HepG2 (cell line): ENCODE measurements around the gene SLCO4A1. TPM values are rescaled to one million over a fixed set of nuclear protein-coding genes. Genes with fewer than 3 reads are reported as not detected.

Experiments
- ARNTL ChIP-seq: sonication (generic); formaldehyde crosslinking; IDR thresholded peaks from 2 replicates; pipeline ENCODE4 v1.4.0; 2020; ENCODE audit warnings: mild to moderate bottlenecking, missing genetic modification reagents
- CENPX ChIP-seq: sonication (generic); formaldehyde crosslinking; IDR thresholded peaks from 2 replicates; pipeline ENCODE4 v1.9.0; 2021; ENCODE audit warnings: mild to moderate bottlenecking, missing genetic modification reagents, moderate library complexity
- HDAC1 ChIP-seq: sonication (generic); formaldehyde crosslinking; IDR thresholded peaks from 2 replicates; pipeline ENCODE4 v1.5.1; 2020; ENCODE audit warnings: mild to moderate bottlenecking, missing genetic modification reagents
- MATR3 ChIP-seq: sonication (generic); formaldehyde crosslinking; IDR thresholded peaks from 2 replicates; pipeline ENCODE4 v1.4.0; 2020; ENCODE audit warnings: missing genetic modification reagents
- MBD4 ChIP-seq: IDR thresholded peaks from 2 replicates; pipeline ENCODE4 v1.6.1; 2012; ENCODE audit warnings: low read length, inconsistent platforms, borderline replicate concordance
- MBNL3 ChIP-seq: fragments of 250-450 bp; sonication (Bioruptor Pico); conservative IDR thresholded peaks from 2 replicates; pipeline ENCODE4 v1.8.0; 2022; ENCODE audit warnings: mild to moderate bottlenecking, inconsistent platforms
- MED1 ChIP-seq: sonication (generic); formaldehyde crosslinking; IDR thresholded peaks from 2 replicates; pipeline ENCODE4 v1.4.0; 2020; ENCODE audit warnings: missing genetic modification reagents
- NR1H2 ChIP-seq: sonication (generic); formaldehyde crosslinking; IDR thresholded peaks from 2 replicates; pipeline ENCODE4 v1.8.1; 2022; ENCODE audit warnings: low read depth, missing genetic modification reagents, borderline replicate concordance
- POLR2AphosphoS5 ChIP-seq: IDR thresholded peaks from 2 replicates; pipeline ENCODE4 v1.6.1; 2012; ENCODE audit warnings: low read depth, low read length
- RARA ChIP-seq: IDR thresholded peaks from 2 replicates; pipeline ENCODE4 v1.6.1; 2016; ENCODE audit warnings: missing genetic modification reagents, missing compliant biosample characterization
- STAT5B ChIP-seq: sonication (generic); formaldehyde crosslinking; IDR thresholded peaks from 2 replicates; pipeline ENCODE4 v1.4.0; 2020; ENCODE audit warnings: missing genetic modification reagents
- SYNCRIP ChIP-seq: fragments of 200-400 bp; formaldehyde crosslinking; IDR thresholded peaks from 2 replicates; pipeline ENCODE4 v1.6.1; 2018; ENCODE audit warnings: mild to moderate bottlenecking, low read depth, low read length; ENCODE audit not compliant: insufficient read depth
- TBP ChIP-seq: sonication (generic); formaldehyde crosslinking; IDR thresholded peaks from 2 replicates; pipeline ENCODE4 v1.5.0; 2020; ENCODE audit warnings: missing genetic modification reagents
- TOE1 ChIP-seq: sonication (generic); formaldehyde crosslinking; IDR thresholded peaks from 2 replicates; pipeline ENCODE4 v1.4.0; 2020; ENCODE audit warnings: mild to moderate bottlenecking, missing genetic modification reagents
- ZBTB7A ChIP-seq: sonication (generic); formaldehyde crosslinking; IDR thresholded peaks from 2 replicates; pipeline ENCODE4 v1.8.0; 2022; ENCODE audit warnings: mild to moderate bottlenecking, missing genetic modification reagents
- ZKSCAN5 ChIP-seq: sonication (generic); formaldehyde crosslinking; IDR thresholded peaks from 2 replicates; pipeline ENCODE4 v1.5.1; 2020; ENCODE audit warnings: mild to moderate bottlenecking, missing genetic modification reagents
- ZNF292 ChIP-seq: sonication (generic); formaldehyde crosslinking; IDR thresholded peaks from 2 replicates; pipeline ENCODE4 v1.8.1; 2022; ENCODE audit warnings: mild to moderate bottlenecking, low read depth, missing genetic modification reagents, borderline replicate concordance
- ZNF331 ChIP-seq: sonication (generic); formaldehyde crosslinking; IDR thresholded peaks from 2 replicates; pipeline ENCODE4 v1.4.0; 2020; ENCODE audit warnings: missing genetic modification reagents
- polyA plus RNA-seq, 8 experiments: library from polyadenylated mRNA; depleted of rRNA in 3 of 8; stranded (reverse) in 7 of 8; unstranded in 1 of 8; fragments of >200 nt; fragmentation: Illumina TruSeq in 4 of 8; extraction: Trizol in 4 of 8; gene quantifications; 2 replicates each; pipeline versions ENCODE4 v1.2.1 to v1.2.3, GENCODE V29; 2011 to 2016; ENCODE audit warnings: low read depth in 4 of 8, missing spikeins in 1 of 8, mixed read lengths in 1 of 8; ENCODE audit not compliant: insufficient read depth in 1 of 8
- total RNA-seq, 5 experiments: library from RNA; depleted of rRNA; stranded (reverse); fragments of >200 nt; fragmentation: Illumina TruSeq; extraction: Trizol; gene quantifications; 2 replicates each; pipeline ENCODE4 v1.2.3, GENCODE V29; 2016; ENCODE audit warnings: low read depth in 1 of 5
- TF ChIP-seq, protein P1 (sequence below): IDR thresholded peaks from 2 replicates; pipeline ENCODE4 v1.6.1; 2012; ENCODE audit warnings: inconsistent platforms
- TF ChIP-seq, protein P2 (sequence below): sonication (generic); formaldehyde crosslinking; IDR thresholded peaks from 2 replicates; pipeline ENCODE4 v1.5.0; 2020; ENCODE audit warnings: missing genetic modification reagents, mild to moderate bottlenecking, borderline replicate concordance
- TF ChIP-seq, protein P3 (sequence below): sonication (generic); formaldehyde crosslinking; IDR thresholded peaks from 2 replicates; pipeline ENCODE4 v1.8.0; 2022; ENCODE audit warnings: missing genetic modification reagents, mild to moderate bottlenecking, inconsistent platforms, borderline replicate concordance
- TF ChIP-seq, protein P4 (sequence below): IDR thresholded peaks from 2 replicates; pipeline ENCODE4 v1.6.1; 2016; ENCODE audit warnings: low read depth, control low read depth
- TF ChIP-seq, protein P5 (sequence below): sonication (generic); formaldehyde crosslinking; IDR thresholded peaks from 2 replicates; pipeline ENCODE4 v1.5.0; 2020; ENCODE audit warnings: missing genetic modification reagents
- TF ChIP-seq, protein P6 (sequence below): fragments of 450-650 bp; IDR thresholded peaks from 2 replicates; pipeline ENCODE4 v1.6.1; 2016

SLCO4A1 gene
- total and polyA plus RNA-seq, 2 of the 13 experiments (the other 11 are each of a cell fraction or from before 2014, with no cell fraction given) = 55.5 to 112 TPM

DNA sequence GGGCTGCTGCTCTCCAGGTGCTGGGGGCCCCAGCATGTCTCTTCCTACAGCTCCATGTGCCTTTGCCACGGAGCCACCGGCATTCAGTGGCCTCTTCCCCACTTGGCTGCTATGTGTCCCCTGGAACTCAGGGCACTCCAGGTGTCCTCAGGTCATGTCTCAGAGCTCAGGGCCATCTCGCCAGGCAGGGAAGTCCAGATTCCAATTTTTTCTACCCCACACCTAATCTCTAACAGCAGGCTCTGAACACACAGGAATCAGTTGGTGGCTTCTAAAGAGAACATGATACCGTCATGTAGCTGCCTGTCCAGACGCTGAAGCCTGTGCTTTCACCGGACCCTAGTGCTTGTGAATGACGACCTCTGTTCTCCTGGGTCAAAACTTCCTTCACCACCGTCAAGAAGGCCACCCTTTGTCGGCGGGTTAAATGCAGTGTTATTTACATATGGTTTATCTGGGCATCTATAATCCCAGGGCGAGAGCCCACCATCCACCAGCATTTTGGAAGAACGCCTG, 4.2 kb upstream of the SLCO4A1 start (continued):
- TF ChIP-seq CENPX (CRISPR knock-in tag) = no peak
- no peak for TF ChIP-seq ZNF331 (CRISPR knock-in tag)
- TF ChIP-seq, protein P1, sequence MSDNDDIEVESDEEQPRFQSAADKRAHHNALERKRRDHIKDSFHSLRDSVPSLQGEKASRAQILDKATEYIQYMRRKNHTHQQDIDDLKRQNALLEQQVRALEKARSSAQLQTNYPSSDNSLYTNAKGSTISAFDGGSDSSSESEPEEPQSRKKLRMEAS = peak; percentile 50
- no peak for TF ChIP-seq ZBTB7A (CRISPR knock-in tag)
- peak; percentile 31; the same call in 1 of the 2 replicates for TF ChIP-seq RARA (CRISPR knock-in tag)
- TF ChIP-seq, protein P2, sequence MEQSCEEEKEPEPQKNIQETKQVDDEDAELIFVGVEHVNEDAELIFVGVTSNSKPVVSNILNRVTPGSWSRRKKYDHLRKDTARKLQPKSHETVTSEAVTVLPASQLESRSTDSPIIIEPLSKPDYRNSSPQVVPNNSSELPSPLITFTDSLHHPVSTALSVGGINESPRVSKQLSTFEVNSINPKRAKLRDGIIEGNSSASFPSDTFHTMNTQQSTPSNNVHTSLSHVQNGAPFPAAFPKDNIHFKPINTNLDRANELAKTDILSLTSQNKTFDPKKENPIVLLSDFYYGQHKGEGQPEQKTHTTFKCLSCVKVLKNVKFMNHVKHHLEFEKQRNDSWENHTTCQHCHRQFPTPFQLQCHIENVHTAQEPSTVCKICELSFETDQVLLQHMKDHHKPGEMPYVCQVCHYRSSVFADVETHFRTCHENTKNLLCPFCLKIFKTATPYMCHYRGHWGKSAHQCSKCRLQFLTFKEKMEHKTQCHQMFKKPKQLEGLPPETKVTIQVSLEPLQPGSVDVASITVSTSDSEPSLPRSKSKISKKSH (CRISPR knock-in tag) = no peak
- TF ChIP-seq MED1 (CRISPR knock-in tag) = no peak
- no peak for TF ChIP-seq NR1H2 (CRISPR knock-in tag)
- no peak for TF ChIP-seq ZKSCAN5 (CRISPR knock-in tag)
- no peak for TF ChIP-seq MBNL3 (CRISPR knock-in tag)
- TF ChIP-seq, protein P3, sequence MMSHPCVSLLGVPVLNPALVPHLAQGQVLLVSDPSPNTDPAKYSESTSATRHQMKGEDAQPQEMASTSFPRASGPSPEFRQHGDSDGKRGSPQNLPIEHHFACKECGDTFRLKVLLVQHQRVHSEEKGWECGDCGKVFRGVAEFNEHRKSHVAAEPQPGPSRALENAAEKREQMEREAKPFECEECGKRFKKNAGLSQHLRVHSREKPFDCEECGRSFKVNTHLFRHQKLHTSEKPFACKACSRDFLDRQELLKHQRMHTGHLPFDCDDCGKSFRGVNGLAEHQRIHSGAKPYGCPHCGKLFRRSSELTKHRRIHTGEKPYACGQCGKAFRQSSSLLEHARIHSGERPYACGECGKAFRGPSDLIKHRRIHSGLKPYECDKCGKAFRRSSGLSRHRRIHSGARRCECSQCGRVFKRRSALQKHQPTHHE (CRISPR knock-in tag) = no peak
- TF ChIP-seq, protein P4, sequence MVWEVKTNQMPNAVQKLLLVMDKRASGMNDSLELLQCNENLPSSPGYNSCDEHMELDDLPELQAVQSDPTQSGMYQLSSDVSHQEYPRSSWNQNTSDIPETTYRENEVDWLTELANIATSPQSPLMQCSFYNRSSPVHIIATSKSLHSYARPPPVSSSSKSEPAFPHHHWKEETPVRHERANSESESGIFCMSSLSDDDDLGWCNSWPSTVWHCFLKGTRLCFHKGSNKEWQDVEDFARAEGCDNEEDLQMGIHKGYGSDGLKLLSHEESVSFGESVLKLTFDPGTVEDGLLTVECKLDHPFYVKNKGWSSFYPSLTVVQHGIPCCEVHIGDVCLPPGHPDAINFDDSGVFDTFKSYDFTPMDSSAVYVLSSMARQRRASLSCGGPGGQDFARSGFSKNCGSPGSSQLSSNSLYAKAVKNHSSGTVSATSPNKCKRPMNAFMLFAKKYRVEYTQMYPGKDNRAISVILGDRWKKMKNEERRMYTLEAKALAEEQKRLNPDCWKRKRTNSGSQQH (CRISPR knock-in tag) = no peak
- TF ChIP-seq, protein P5, sequence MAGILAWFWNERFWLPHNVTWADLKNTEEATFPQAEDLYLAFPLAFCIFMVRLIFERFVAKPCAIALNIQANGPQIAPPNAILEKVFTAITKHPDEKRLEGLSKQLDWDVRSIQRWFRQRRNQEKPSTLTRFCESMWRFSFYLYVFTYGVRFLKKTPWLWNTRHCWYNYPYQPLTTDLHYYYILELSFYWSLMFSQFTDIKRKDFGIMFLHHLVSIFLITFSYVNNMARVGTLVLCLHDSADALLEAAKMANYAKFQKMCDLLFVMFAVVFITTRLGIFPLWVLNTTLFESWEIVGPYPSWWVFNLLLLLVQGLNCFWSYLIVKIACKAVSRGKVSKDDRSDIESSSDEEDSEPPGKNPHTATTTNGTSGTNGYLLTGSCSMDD (CRISPR knock-in tag) = no peak
- TF ChIP-seq HDAC1 (CRISPR knock-in tag) = peak; percentile 51; the same call in 1 of the 2 replicates
- no peak for TF ChIP-seq ARNTL (CRISPR knock-in tag)
- TF ChIP-seq, protein P6, sequence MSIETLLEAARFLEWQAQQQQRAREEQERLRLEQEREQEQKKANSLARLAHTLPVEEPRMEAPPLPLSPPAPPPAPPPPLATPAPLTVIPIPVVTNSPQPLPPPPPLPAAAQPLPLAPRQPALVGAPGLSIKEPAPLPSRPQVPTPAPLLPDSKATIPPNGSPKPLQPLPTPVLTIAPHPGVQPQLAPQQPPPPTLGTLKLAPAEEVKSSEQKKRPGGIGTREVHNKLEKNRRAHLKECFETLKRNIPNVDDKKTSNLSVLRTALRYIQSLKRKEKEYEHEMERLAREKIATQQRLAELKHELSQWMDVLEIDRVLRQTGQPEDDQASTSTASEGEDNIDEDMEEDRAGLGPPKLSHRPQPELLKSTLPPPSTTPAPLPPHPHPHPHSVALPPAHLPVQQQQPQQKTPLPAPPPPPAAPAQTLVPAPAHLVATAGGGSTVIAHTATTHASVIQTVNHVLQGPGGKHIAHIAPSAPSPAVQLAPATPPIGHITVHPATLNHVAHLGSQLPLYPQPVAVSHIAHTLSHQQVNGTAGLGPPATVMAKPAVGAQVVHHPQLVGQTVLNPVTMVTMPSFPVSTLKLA = no peak
- TF ChIP-seq MATR3 = no peak
- TF ChIP-seq SYNCRIP = no peak
- TF ChIP-seq POLR2AphosphoS5 = no peak
- TF ChIP-seq TOE1 (CRISPR knock-in tag) = no peak
- no peak; the same call in 1 of the 2 replicates for TF ChIP-seq ZNF292
- TF ChIP-seq TBP (CRISPR knock-in tag) = no peak
- TF ChIP-seq MBD4 = no peak
- TF ChIP-seq STAT5B = no peak
